CD8-positive, alpha-beta memory T cell (primary cell): ENCODE results near the gene ARSB. TPM values are rescaled to one million over a fixed set of nuclear protein-coding genes. Genes with fewer than 3 reads are reported as not detected.

Source experiments
- CTCF ChIA-PET: fragments of 350-600 bp; sonication (Branson Sonifier 250); formaldehyde crosslinking; loops from one replicate; lab custom pipeline; 2021; ENCODE audit warnings: antibody characterized with exemption; lab: Charles Lee
- POLR2A ChIA-PET: fragments of 350-600 bp; sonication (Branson Sonifier 250); formaldehyde crosslinking; loops from one replicate; lab custom pipeline; 2021; ENCODE audit warnings: antibody characterized with exemption; lab: Charles Lee
- DNase-seq, 5 donors: peaks; one replicate each; pipeline versions ENCODE4 v3.0.0 to v3.0.0-alpha.2; 2020 to 2022; ENCODE audit warnings: mixed read lengths in 1 of 5
- H3K27ac ChIP-seq: one replicate; pipeline ENCODE4 v1.7.0; 2013; ENCODE audit warnings: low read depth, mild to moderate bottlenecking, low read length, moderate library complexity
- H3K27me3 ChIP-seq: 2 replicates; pipeline ENCODE4 v1.7.0; 2013; ENCODE audit warnings: low read length, mild to moderate bottlenecking; ENCODE audit not compliant: insufficient read depth, poor library complexity, severe bottlenecking
- H3K36me3 ChIP-seq: 2 replicates; pipeline ENCODE4 v1.7.0; 2013; ENCODE audit warnings: mild to moderate bottlenecking, low read length, moderate library complexity; ENCODE audit not compliant: insufficient read depth
- H3K4me1 ChIP-seq: 2 replicates; pipeline ENCODE4 v1.7.0; 2013; ENCODE audit warnings: mild to moderate bottlenecking, low read length, moderate library complexity; ENCODE audit not compliant: insufficient read depth
- H3K4me3 ChIP-seq: 2 replicates; pipeline ENCODE4 v1.7.0; 2013; ENCODE audit warnings: mild to moderate bottlenecking, low read length
- H3K9me3 ChIP-seq: 2 replicates; pipeline ENCODE4 v1.7.0; 2013; ENCODE audit warnings: mild to moderate bottlenecking, low read length
- H3K27ac Mint-ChIP-seq, 8 donors: one replicate each; pipeline ENCODE4 v1.8.0; 2020 to 2021; ENCODE audit warnings: mixed read lengths in 8 of 8, mild to moderate bottlenecking in 6 of 8, inconsistent platforms in 3 of 8, moderate library complexity in 3 of 8
- H3K27me3 Mint-ChIP-seq, 2 donors: one replicate each; pipeline ENCODE4 v1.8.0; 2020 to 2021; ENCODE audit warnings: mixed read lengths in 2 of 2, mild to moderate bottlenecking in 1 of 2, moderate library complexity in 1 of 2
- H3K36me3 Mint-ChIP-seq, 3 donors: one replicate each; pipeline ENCODE4 v1.8.0; 2020 to 2021; ENCODE audit warnings: mixed read lengths in 3 of 3, inconsistent platforms in 1 of 3, mild to moderate bottlenecking in 1 of 3
- H3K4me1 Mint-ChIP-seq, 3 donors: one replicate each; pipeline ENCODE4 v1.8.0; 2020 to 2021; ENCODE audit warnings: mixed read lengths in 3 of 3, inconsistent platforms in 1 of 3, mild to moderate bottlenecking in 1 of 3
- H3K4me3 Mint-ChIP-seq, 7 donors: one replicate each; pipeline ENCODE4 v1.8.0; 2020 to 2021; ENCODE audit warnings: mixed read lengths in 7 of 7, mild to moderate bottlenecking in 6 of 7, moderate library complexity in 4 of 7, inconsistent platforms in 2 of 7
- H3K9me3 Mint-ChIP-seq, 5 donors: one replicate each; pipeline ENCODE4 v1.8.0; 2020 to 2022; ENCODE audit warnings: mixed read lengths in 5 of 5, mild to moderate bottlenecking in 3 of 5, moderate library complexity in 2 of 5, inconsistent platforms in 1 of 5
- polyA plus RNA-seq: library from polyadenylated mRNA; unstranded; fragments of 300-500 nt; fragmentation: Illumina TruSeq; gene quantifications from one replicate; pipeline ENCODE4 v1.2.3, GENCODE V29; 2021
- total RNA-seq, 2 experiments: library from RNA; stranded (reverse); gene quantifications; one replicate each; pipeline ENCODE4 v1.2.3, GENCODE V29; 2021

Gene ARSB
- total and polyA plus RNA-seq, 3 experiments from 2014 or later: 5.1 to 19.9 (median 19.6) TPM

GRCh38 chr5:78809444-78809843 lies 175.7 kb downstream of the ARSB start:
- DNase-seq: no peak
- Mint-ChIP-seq H3K36me3 (peaks cover 0 to under 1% (median 0%) of the 10 kb centered on the region in 3 donors), H3K4me1 (peaks cover 0 to 2% (median 0%) of the 10 kb centered on the region in 3 donors), H3K27me3 (no peaks in the 10 kb centered on the region), H3K4me3 (no peak overlapping the region), H3K27ac (no peak overlapping the region), H3K9me3 (no peaks in the 10 kb centered on the region)
- ChIA-PET CTCF (no interaction called here), POLR2A (no interaction called here)
- H3K4me3 ChIP-seq: no peak overlapping the region
- no peaks in the 10 kb centered on the region for H3K4me1 ChIP-seq
- H3K27ac ChIP-seq: no peak overlapping the region
- no peaks in the 10 kb centered on the region for H3K27me3 ChIP-seq
- H3K36me3 ChIP-seq: no peaks in the 10 kb centered on the region
- no peaks in the 10 kb centered on the region for H3K9me3 ChIP-seq

- Histone ChIP-seq H3K9me3 (no peaks in the 10 kb centered on the region), H3K4me1 (no peaks in the 10 kb centered on the region), H3K36me3 (no peaks in the 10 kb centered on the region), H3K4me3 (no peak overlapping the region), H3K27ac (no peak overlapping the region), H3K27me3 (no peaks in the 10 kb centered on the region)
- Mint-ChIP-seq H3K9me3 (no peaks in the 10 kb centered on the region), H3K4me1 (no peaks in the 10 kb centered on the region), H3K27ac (peak overlapping the region in 1 of 8 donors; percentile 14), H3K4me3 (no peak overlapping the region), H3K36me3 (peaks cover 0 to 3% (median 1%) of the 10 kb centered on the region in 3 donors), H3K27me3 (no peaks in the 10 kb centered on the region)
- ChIA-PET CTCF (no interaction called here), POLR2A (no interaction called here)
- no peak for DNase-seq
Measured at GRCh38 chr5:78808818-78809217, 176.3 kb downstream of the ARSB start.

GRCh38 chr5:78808380-78808779 lies 176.7 kb downstream of the ARSB start:
- Histone ChIP-seq H3K4me1 (no peaks in the 10 kb centered on the region), H3K9me3 (no peaks in the 10 kb centered on the region), H3K4me3 (no peak overlapping the region), H3K27me3 (no peaks in the 10 kb centered on the region), H3K36me3 (no peaks in the 10 kb centered on the region), H3K27ac (no peak overlapping the region)
- Mint-ChIP-seq H3K27ac (no peak overlapping the region), H3K4me1 (no peaks in the 10 kb centered on the region), H3K4me3 (no peak overlapping the region), H3K27me3 (no peaks in the 10 kb centered on the region), H3K9me3 (no peaks in the 10 kb centered on the region), H3K36me3 (peaks cover 0 to 3% (median 1%) of the 10 kb centered on the region in 3 donors)
- CTCF ChIA-PET: no interaction called here
- no peak for DNase-seq
- POLR2A ChIA-PET: no interaction called here

- Histone ChIP-seq H3K9me3 (no peaks in the 10 kb centered on the region), H3K4me3 (no peak overlapping the region), H3K27ac (no peak overlapping the region), H3K27me3 (no peaks in the 10 kb centered on the region), H3K36me3 (no peaks in the 10 kb centered on the region), H3K4me1 (no peaks in the 10 kb centered on the region)
- no peak overlapping the region for H3K4me3 Mint-ChIP-seq
- DNase-seq: no peak
- CTCF ChIA-PET: interaction anchor here (1.4 kb wide), 1 partner anchor 15 kb away, joined by 3 read pairs; no protein-coding TSS in a partner anchor
- H3K27ac Mint-ChIP-seq: no peak overlapping the region
- H3K27me3 Mint-ChIP-seq: no peaks in the 10 kb centered on the region
- peaks cover 0 to 5% (median 3%) of the 10 kb centered on the region in 5 donors for H3K9me3 Mint-ChIP-seq
- POLR2A ChIA-PET: no interaction called here
- no peaks in the 10 kb centered on the region for H3K4me1 Mint-ChIP-seq
- H3K36me3 Mint-ChIP-seq: peaks cover 4 to 16% (median 5%) of the 10 kb centered on the region in 3 donors
Measured at GRCh38 chr5:78806544-78806943, 178.6 kb downstream of the ARSB start.

- no peaks in the 10 kb centered on the region for H3K27me3 ChIP-seq
- no peaks in the 10 kb centered on the region for H3K36me3 ChIP-seq
- H3K27ac Mint-ChIP-seq: no peak overlapping the region
- peaks cover 10 to 26% (median 12%) of the 10 kb centered on the region in 3 donors for H3K36me3 Mint-ChIP-seq
- no peak for DNase-seq
- no peaks in the 10 kb centered on the region for H3K27me3 Mint-ChIP-seq
- ChIA-PET CTCF (no interaction called here), POLR2A (no interaction called here)
- H3K27ac ChIP-seq: no peak overlapping the region
- H3K9me3 Mint-ChIP-seq: peaks cover 6 to 10% (median 7%) of the 10 kb centered on the region in 5 donors
- no peaks in the 10 kb centered on the region for H3K4me1 ChIP-seq
- H3K9me3 ChIP-seq: peaks cover 4% of the 10 kb centered on the region
- H3K4me1 Mint-ChIP-seq: no peaks in the 10 kb centered on the region
- H3K4me3 Mint-ChIP-seq: no peak overlapping the region
- no peak overlapping the region for H3K4me3 ChIP-seq
Measured at GRCh38 chr5:78805474-78806124, 179.5 kb downstream of the ARSB start.

GRCh38 chr5:78804995-78805394 lies 180.1 kb downstream of the ARSB start:
- CTCF ChIA-PET: no interaction called here

GRCh38 chr5:78803941-78804340 lies 181.2 kb downstream of the ARSB start:
- H3K4me1 Mint-ChIP-seq: no peaks in the 10 kb centered on the region
- no peaks in the 10 kb centered on the region for H3K4me1 ChIP-seq
- H3K27ac ChIP-seq: no peak overlapping the region
- H3K4me3 ChIP-seq: no peak overlapping the region
- CTCF ChIA-PET: no interaction called here
- H3K9me3 Mint-ChIP-seq: peaks cover 6 to 11% (median 7%) of the 10 kb centered on the region in 5 donors
- H3K27me3 Mint-ChIP-seq: no peaks in the 10 kb centered on the region
- no peaks in the 10 kb centered on the region for H3K36me3 ChIP-seq
- peaks cover 13 to 27% (median 15%) of the 10 kb centered on the region in 3 donors for H3K36me3 Mint-ChIP-seq
- no peaks in the 10 kb centered on the region for H3K27me3 ChIP-seq
- no peak for DNase-seq
- H3K27ac Mint-ChIP-seq: no peak overlapping the region
- POLR2A ChIA-PET: no interaction called here
- H3K9me3 ChIP-seq: peaks cover 4% of the 10 kb centered on the region
- no peak overlapping the region for H3K4me3 Mint-ChIP-seq

More at GRCh38 chr5:78804995-78805394, 180.1 kb downstream of the ARSB start:
- POLR2A ChIA-PET: no interaction called here
- peaks cover 11 to 27% (median 13%) of the 10 kb centered on the region in 3 donors for H3K36me3 Mint-ChIP-seq
- no peaks in the 10 kb centered on the region for H3K4me1 Mint-ChIP-seq
- Histone ChIP-seq H3K4me3 (no peak overlapping the region), H3K36me3 (no peaks in the 10 kb centered on the region), H3K27ac (no peak overlapping the region), H3K4me1 (no peaks in the 10 kb centered on the region), H3K9me3 (peaks cover 4% of the 10 kb centered on the region), H3K27me3 (no peaks in the 10 kb centered on the region)
- DNase-seq: no peak
- H3K4me3 Mint-ChIP-seq: no peak overlapping the region
- no peaks in the 10 kb centered on the region for H3K27me3 Mint-ChIP-seq
- H3K27ac Mint-ChIP-seq: no peak overlapping the region
- H3K9me3 Mint-ChIP-seq: peaks cover 6 to 11% (median 7%) of the 10 kb centered on the region in 5 donors

GRCh38 chr5:78803353-78803752 lies 181.8 kb downstream of the ARSB start:
- H3K4me1 Mint-ChIP-seq: no peaks in the 10 kb centered on the region
- Histone ChIP-seq H3K4me1 (no peaks in the 10 kb centered on the region), H3K27ac (no peak overlapping the region), H3K9me3 (peaks cover 4% of the 10 kb centered on the region), H3K27me3 (no peaks in the 10 kb centered on the region), H3K36me3 (no peaks in the 10 kb centered on the region), H3K4me3 (no peak overlapping the region)
- H3K4me3 Mint-ChIP-seq: no peak overlapping the region
- peaks cover 6 to 11% (median 7%) of the 10 kb centered on the region in 5 donors for H3K9me3 Mint-ChIP-seq
- no peak overlapping the region for H3K27ac Mint-ChIP-seq
- no peak for DNase-seq
- H3K27me3 Mint-ChIP-seq: no peaks in the 10 kb centered on the region
- peaks cover 13 to 27% (median 15%) of the 10 kb centered on the region in 3 donors for H3K36me3 Mint-ChIP-seq
- ChIA-PET CTCF (no interaction called here), POLR2A (no interaction called here)
